ENCODE data around the gene GAS6. TPM values are rescaled to one million over a fixed set of nuclear protein-coding genes. Genes with fewer than 3 reads are reported as not detected.
A peak's percentile ranks its signal among the peaks of the same experiment; 100 is the strongest.

GAS6 gene
- total RNA-seq, 4 donors from 2014 or later, result 317 to 697 (median 547) TPM

- Histone ChIP-seq H3K4me3 (no peak overlapping the region), H3K36me3 (no peaks in the 10 kb centered on the region), H3K27me3 (no peaks in the 10 kb centered on the region), H3K4me1 (peaks cover 0 to 6% (median 0%) of the 10 kb centered on the region in 4 donors), H3K9me3 (peaks cover 0 to 3% (median 0%) of the 10 kb centered on the region in 4 donors), H3K27ac (peak overlapping the region in 1 of 4 donors; percentile 24)
- no peak for TF ChIP-seq EP300 (IDR thresholded peaks at IDR 0.05)
- WGBS, 2 donors, result 83 to 88% methylated on average over 4 of the region's 4 CpGs
- DNase-seq (ENCODE audit: low spot score in 2 of 2), result no peak
Measured at GRCh38 chr13:113897966-113898365, 34.1 kb upstream of the GAS6 start.

- H3K36me3 ChIP-seq, result no peaks in the 10 kb centered on the region
- TF ChIP-seq EP300 (IDR thresholded peaks at IDR 0.05) (peak in 1 of 2 donors; percentile 14), CTCF (IDR thresholded peaks at IDR 0.05) (no peak), POLR2A (IDR thresholded peaks at IDR 0.05) (no peak)
- peak overlapping the region in 1 of 4 donors; percentile 24 for H3K27ac ChIP-seq
- no peaks in the 10 kb centered on the region for H3K27me3 ChIP-seq
- no peak overlapping the region for H3K4me3 ChIP-seq
- peaks cover 0 to 6% (median 0%) of the 10 kb centered on the region in 4 donors for H3K4me1 ChIP-seq
- no peak for DNase-seq (ENCODE audit: low spot score in 2 of 2)
- peaks cover 0 to 7% (median 0%) of the 10 kb centered on the region in 4 donors for H3K9me3 ChIP-seq
- WGBS, 2 donors, result 51 to 54% methylated on average over 4 of the region's 4 CpGs
Measured at GRCh38 chr13:113897161-113897560, 33.3 kb upstream of the GAS6 start.

DNA sequence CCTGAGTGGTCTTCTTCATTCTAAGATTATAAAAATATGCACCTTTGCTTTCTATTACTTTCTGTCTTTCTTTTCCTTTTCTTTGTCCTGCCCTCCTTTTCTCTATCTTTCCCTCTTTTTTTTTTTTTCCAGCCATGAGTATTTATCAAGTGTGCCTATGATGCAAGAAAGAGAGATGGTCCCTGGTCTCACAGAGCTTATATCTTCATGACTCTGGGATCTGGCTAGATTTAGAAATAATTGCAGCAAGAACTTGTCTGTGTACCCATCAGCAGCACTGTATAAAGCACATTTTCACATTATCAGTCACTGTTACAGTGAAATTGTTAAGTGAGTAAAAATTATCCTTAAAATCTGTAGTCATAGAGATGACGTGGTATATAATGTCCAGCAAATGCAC, 31.6 kb upstream of the GAS6 start:
- Histone ChIP-seq H3K27ac (no peak overlapping the region), H3K4me1 (peaks cover 0 to 6% (median 0%) of the 10 kb centered on the region in 4 donors), H3K36me3 (no peaks in the 10 kb centered on the region), H3K9me3 (peaks cover 0 to 9% (median 0%) of the 10 kb centered on the region in 4 donors), H3K4me3 (no peak overlapping the region), H3K27me3 (no peaks in the 10 kb centered on the region)
- no peak for DNase-seq (ENCODE audit: low spot score in 2 of 2)
- WGBS, 2 donors, result 88 to 92% methylated on average over 1 of the region's 1 CpG
- no peak for TF ChIP-seq CTCF (IDR thresholded peaks at IDR 0.05)
- TF ChIP-seq EP300 (IDR thresholded peaks at IDR 0.05), result no peak
- no peak for TF ChIP-seq POLR2A (IDR thresholded peaks at IDR 0.05)

DNA sequence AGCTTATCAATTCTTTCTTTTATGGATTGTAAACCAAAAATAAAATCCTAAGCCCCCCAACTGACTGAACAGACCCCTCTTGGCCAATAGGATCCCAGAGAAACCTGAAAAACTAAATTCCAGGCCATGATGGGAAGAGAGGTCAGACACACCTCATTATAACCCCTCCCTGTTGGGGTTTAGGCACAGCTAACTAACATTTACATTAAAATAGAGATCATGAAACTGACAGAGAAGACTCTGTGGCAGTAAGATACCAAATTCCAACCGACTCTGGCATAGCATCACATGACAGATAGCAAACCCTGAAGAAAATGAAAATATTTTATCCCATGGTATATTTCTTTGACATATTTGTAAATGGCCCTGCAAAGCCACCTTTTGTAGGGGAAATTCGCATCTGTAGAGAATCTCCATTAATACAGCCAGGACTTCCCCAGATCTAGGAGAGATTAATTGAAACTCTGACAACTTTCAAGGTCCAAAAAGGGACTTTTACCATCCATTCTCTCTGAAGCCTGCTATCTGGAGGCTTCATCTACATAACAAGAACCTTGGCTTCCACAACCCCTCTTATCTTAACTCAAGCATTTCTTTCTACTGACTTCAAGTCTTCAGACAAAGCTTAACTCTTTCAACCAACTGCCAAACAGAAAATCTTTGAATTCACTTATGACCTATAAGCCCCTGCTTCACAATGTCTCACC, 27.1 kb upstream of the GAS6 start:
- no peak overlapping the region for H3K27ac ChIP-seq
- DNase-seq (ENCODE audit: low spot score in 2 of 2), result no peak
- WGBS, 2 donors, result 45 to 58% methylated on average over 2 of the region's 2 CpGs
- H3K27me3 ChIP-seq, result no peaks in the 10 kb centered on the region
- peaks cover 0 to 11% (median 0%) of the 10 kb centered on the region in 4 donors for H3K4me1 ChIP-seq
- no peak for TF ChIP-seq EP300 (IDR thresholded peaks at IDR 0.05)
- no peak for TF ChIP-seq POLR2A (IDR thresholded peaks at IDR 0.05)
- TF ChIP-seq CTCF (IDR thresholded peaks at IDR 0.05), result no peak
- peaks cover 0 to 9% (median 0%) of the 10 kb centered on the region in 4 donors for H3K9me3 ChIP-seq
- no peak overlapping the region for H3K4me3 ChIP-seq
- no peaks in the 10 kb centered on the region for H3K36me3 ChIP-seq

DNA sequence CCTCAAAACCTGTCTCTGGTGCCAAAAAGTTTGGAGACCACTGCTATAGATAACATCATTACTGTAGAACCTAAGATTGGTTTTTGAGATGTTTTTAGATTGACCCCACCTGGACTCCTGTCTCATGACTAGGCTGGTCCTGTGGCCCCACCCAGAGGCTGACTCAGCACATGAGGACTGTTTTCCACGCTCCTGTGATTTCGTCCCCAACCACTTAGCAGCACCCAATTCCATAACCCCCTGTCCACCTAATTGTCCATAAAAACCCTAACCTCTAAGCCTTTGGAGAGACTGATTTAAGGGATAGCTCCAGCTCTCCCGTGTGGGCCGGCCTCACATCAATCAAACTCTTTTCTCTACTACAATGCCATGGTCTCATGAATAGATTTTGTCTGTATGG, 25.6 kb upstream of the GAS6 start:
- Histone ChIP-seq H3K4me1 (peaks cover 0 to 11% (median 0%) of the 10 kb centered on the region in 4 donors), H3K9me3 (peaks cover 0 to 6% (median 0%) of the 10 kb centered on the region in 4 donors), H3K36me3 (no peaks in the 10 kb centered on the region), H3K27ac (no peak overlapping the region), H3K27me3 (no peaks in the 10 kb centered on the region), H3K4me3 (no peak overlapping the region)
- no peak for TF ChIP-seq EP300 (IDR thresholded peaks at IDR 0.05)
- 86 to 87% methylated on average over 4 of the region's 4 CpGs for WGBS, 2 donors
- DNase-seq (ENCODE audit: low spot score in 2 of 2), result no peak

GRCh38 chr13:113888701-113889330, 24.9 kb upstream of the GAS6 start:
- Histone ChIP-seq H3K4me3 (no peak overlapping the region), H3K9me3 (peaks cover 0 to 6% (median 0%) of the 10 kb centered on the region in 4 donors), H3K4me1 (peaks cover 0 to 11% (median 0%) of the 10 kb centered on the region in 4 donors), H3K27me3 (no peaks in the 10 kb centered on the region), H3K36me3 (no peaks in the 10 kb centered on the region), H3K27ac (no peak overlapping the region)
- DNase-seq (ENCODE audit: low spot score in 2 of 2), result no peak
- WGBS, 2 donors, result 92 to 94% methylated on average over 4 of the region's 4 CpGs
- TF ChIP-seq EP300 (IDR thresholded peaks at IDR 0.05), result peak in 1 of 2 donors; percentile 7
- no peak for TF ChIP-seq POLR2A (IDR thresholded peaks at IDR 0.05)
